ENCODE data around the gene TMEM37.

- TF ChIP-seq SUZ12 (IDR thresholded peaks at IDR 0.05; ENCODE audit: extremely low read depth, insufficient read depth, insufficient read length) (no peak), YY1 (IDR thresholded peaks at IDR 0.05; ENCODE audit: insufficient read depth, insufficient read length) (no peak)
Observed at GRCh38 chr2:119441376-119442225, 9.9 kb downstream of the TMEM37 start.
